Gastrocnemius medialis (tissue), 4 donors: ENCODE data around the gene RNU1-1. TPM values are rescaled to one million over a fixed set of nuclear protein-coding genes. Genes with fewer than 3 reads are reported as not detected.
A peak's percentile ranks its signal among the peaks of the same experiment; 100 is the strongest.
"Not testable (repeated sequence)": the region's sequence is repeated elsewhere in the genome, so short reads cannot be mapped to it uniquely, and the experiment has no call there.

ENCODE experiments used
- ATAC-seq, 2 donors: fragments of 150-250 bp; one replicate each; pipeline ENCODE4 v1.9.1; 2016
- DNase-seq, 2 donors: peaks; one replicate each; pipeline ENCODE4 v3.0.0-alpha.2; 2019
- H3K27ac ChIP-seq, 4 donors: fragments of 200-600 bp; sonication (generic); 1 replicate in 1 of 4; 2 replicates in 3 of 4; pipeline ENCODE4 v1.5.1; 2016 to 2018; ENCODE audit warnings: mild to moderate bottlenecking in 2 of 4, moderate library complexity in 1 of 4
- H3K27me3 ChIP-seq, 3 donors: fragments of 200-600 bp; sonication (generic) in 2 of 3; 1 replicate in 1 of 3; 2 replicates in 2 of 3; pipeline versions ENCODE4 v1.5.1 to v1.6.0; 2016 to 2019; ENCODE audit warnings: mild to moderate bottlenecking in 1 of 3, moderate library complexity in 1 of 3
- H3K36me3 ChIP-seq, 2 donors: fragments of 200-600 bp; sonication (generic) in 1 of 2; one replicate each; pipeline ENCODE4 v1.5.1; 2017 to 2018
- H3K4me1 ChIP-seq, 2 donors: fragments of 200-600 bp; sonication (generic) in 1 of 2; one replicate each; pipeline ENCODE4 v1.5.1; 2016 to 2017; ENCODE audit warnings: mild to moderate bottlenecking in 2 of 2
- H3K4me3 ChIP-seq, 4 donors: fragments of 200-600 bp; sonication (generic) in 3 of 4; 1 replicate in 1 of 4; 2 replicates in 3 of 4; pipeline ENCODE4 v1.5.1; 2016 to 2019; ENCODE audit warnings: mild to moderate bottlenecking in 2 of 4
- H3K9me3 ChIP-seq, 3 donors: fragments of 200-600 bp; sonication (generic) in 2 of 3; 1 replicate in 1 of 3; 2 replicates in 2 of 3; pipeline ENCODE4 v1.5.1; 2016 to 2019
- CTCF ChIP-seq, 5 experiments: fragments of 450-650 bp in 3 of 5; fragments of 200-600 bp in 2 of 5; sonication (generic) in 2 of 5; IDR thresholded peaks in 4 of 5; conservative IDR thresholded peaks in 1 of 5; 1 replicate in 4 of 5; 2 replicates in 1 of 5; pipeline ENCODE4 v1.5.1; 2016 to 2019; ENCODE audit warnings: antibody characterized with exemption in 5 of 5, mild to moderate bottlenecking in 3 of 5, moderate library complexity in 3 of 5
- POLR2A ChIP-seq, 2 donors: fragments of 450-650 bp; IDR thresholded peaks; one replicate each; pipeline ENCODE4 v1.6.1; 2017; ENCODE audit warnings: antibody characterized with exemption in 2 of 2, mild to moderate bottlenecking in 2 of 2, moderate library complexity in 2 of 2
- in situ Hi-C, 4 donors: fragments of 200-750 bp; cut with MboI; loops; one replicate each; pipeline versions ENCODE4 v1.15.0 to v1.8.0; 2017; ENCODE audit warnings: low sequenced_read_pairs in 4 of 4
- intact Hi-C: fragments of 100-400 bp; cut with DNase I; formaldehyde crosslinking; loops from one replicate; pipeline ENCODE4 v1.15.1; 2023; ENCODE audit warnings: low total_unique reads
- total RNA-seq, 4 donors: library from RNA; depleted of rRNA; stranded (reverse); fragments of >200 nt; gene quantifications; one replicate each; pipeline versions ENCODE4 v1.1.0 to v1.2.3, GENCODE V29; 2016

The RNU1-1 gene
- total RNA-seq, 4 donors from 2014 or later = under 0.01 TPM; not detected in 3

GRCh38 chr1:16508861-16509445, 5.1 kb downstream of the RNU1-1 start:
- DNase-seq, H3K4me3 ChIP-seq, H3K27ac ChIP-seq, intact Hi-C loops, ATAC-seq, H3K36me3 ChIP-seq, H3K9me3 ChIP-seq, H3K27me3 ChIP-seq: not testable (repeated sequence)
- in situ Hi-C loops = loop anchor here in 1 of 4 donors (25.0 kb wide), 1 partner anchor 128 kb away; no protein-coding TSS in a partner anchor
- peaks cover 3 to 21% of the 10 kb centered on the region in 2 donors for H3K4me1 ChIP-seq

GRCh38 chr1:16506364-16507136, 7.5 kb downstream of the RNU1-1 start:
- peak overlapping the region in 1 of 4 donors; percentile 29 for H3K27ac ChIP-seq
- H3K36me3 ChIP-seq, ATAC-seq, H3K27me3 ChIP-seq, intact Hi-C loops, H3K9me3 ChIP-seq, H3K4me3 ChIP-seq, DNase-seq: not testable (repeated sequence)
- peaks cover 0 to 12% of the 10 kb centered on the region in 2 donors for H3K4me1 ChIP-seq
- in situ Hi-C loops = loop anchor here in 1 of 4 donors (25.0 kb wide), 1 partner anchor 131 kb away; no protein-coding TSS in a partner anchor

- ATAC-seq, H3K27ac ChIP-seq, intact Hi-C loops, H3K9me3 ChIP-seq, DNase-seq, H3K4me3 ChIP-seq, H3K27me3 ChIP-seq, H3K36me3 ChIP-seq: not testable (repeated sequence)
- in situ Hi-C loops = loop anchor here in 1 of 4 donors (25.0 kb wide), 1 partner anchor 131 kb away; no protein-coding TSS in a partner anchor
- peaks cover 0 to 12% of the 10 kb centered on the region in 2 donors for H3K4me1 ChIP-seq
Observed at GRCh38 chr1:16505870-16506269, 8.2 kb downstream of the RNU1-1 start.

- DNase-seq (no peak), ATAC-seq (no peak)
- in situ Hi-C loops = loop anchor here in 1 of 4 donors (25.0 kb wide), 1 partner anchor 134 kb away; no protein-coding TSS in a partner anchor
- Histone ChIP-seq H3K4me3 (no peak overlapping the region), H3K27me3 (no peaks in the 10 kb centered on the region), H3K9me3 (no peaks in the 10 kb centered on the region), H3K36me3 (no peaks in the 10 kb centered on the region), H3K4me1 (peaks cover 0 to 15% of the 10 kb centered on the region in 2 donors), H3K27ac (no peak overlapping the region)
- TF ChIP-seq POLR2A (IDR thresholded peaks at IDR 0.05) = no peak
- TF ChIP-seq CTCF (IDR thresholded peaks at IDR 0.05 in 4 of 5, conservative IDR thresholded peaks at IDR 0.05 in 1 of 5) = no peak
- intact Hi-C loops = no loop called here
Observed at GRCh38 chr1:16503494-16503893, 10.6 kb downstream of the RNU1-1 start.

- ATAC-seq, H3K27me3 ChIP-seq, H3K4me3 ChIP-seq, DNase-seq, H3K27ac ChIP-seq, H3K9me3 ChIP-seq, H3K4me1 ChIP-seq, intact Hi-C loops, H3K36me3 ChIP-seq: not testable (repeated sequence)
- in situ Hi-C loops = loop anchor here in 1 of 4 donors (25.0 kb wide), 1 partner anchor 136 kb away; no protein-coding TSS in a partner anchor
Observed at GRCh38 chr1:16501446-16501845, 12.6 kb downstream of the RNU1-1 start.

- H3K27ac ChIP-seq, H3K27me3 ChIP-seq, ATAC-seq, H3K36me3 ChIP-seq, H3K4me3 ChIP-seq, H3K4me1 ChIP-seq, H3K9me3 ChIP-seq, DNase-seq, intact Hi-C loops: not testable (repeated sequence)
- in situ Hi-C loops = loop anchor here in 1 of 4 donors (25.0 kb wide), 1 partner anchor 136 kb away; no protein-coding TSS in a partner anchor
Observed at GRCh38 chr1:16500975-16501374, 13.1 kb downstream of the RNU1-1 start.

GRCh38 chr1:16500466-16500865, 13.6 kb downstream of the RNU1-1 start:
- intact Hi-C loops, ATAC-seq: not testable (repeated sequence)

More at GRCh38 chr1:16500466-16500865, 13.6 kb downstream of the RNU1-1 start:
- not testable (repeated sequence) for H3K9me3 ChIP-seq, H3K4me1 ChIP-seq, H3K36me3 ChIP-seq, H3K27ac ChIP-seq, H3K4me3 ChIP-seq, DNase-seq, H3K27me3 ChIP-seq
- in situ Hi-C loops = loop anchor here in 1 of 4 donors (25.0 kb wide), 1 partner anchor 137 kb away; no protein-coding TSS in a partner anchor
